Gastrocnemius medialis (tissue), 4 donors: ENCODE results near the gene ARHGAP40.

Experiments
- CTCF ChIP-seq, 5 experiments: fragments of 450-650 bp in 3 of 5; fragments of 200-600 bp in 2 of 5; sonication (generic) in 2 of 5; IDR thresholded peaks in 4 of 5; conservative IDR thresholded peaks in 1 of 5; 1 replicate in 4 of 5; 2 replicates in 1 of 5; pipeline ENCODE4 v1.5.1; 2016 to 2019; ENCODE audit warnings: antibody characterized with exemption in 5 of 5, mild to moderate bottlenecking in 3 of 5, moderate library complexity in 3 of 5
- POLR2A ChIP-seq, 2 donors: fragments of 450-650 bp; IDR thresholded peaks; one replicate each; pipeline ENCODE4 v1.6.1; 2017; ENCODE audit warnings: antibody characterized with exemption in 2 of 2, mild to moderate bottlenecking in 2 of 2, moderate library complexity in 2 of 2

- TF ChIP-seq CTCF (IDR thresholded peaks at IDR 0.05 in 4 of 5, conservative IDR thresholded peaks at IDR 0.05 in 1 of 5), result no peak
- no peak for TF ChIP-seq POLR2A (IDR thresholded peaks at IDR 0.05)
Observed at GRCh38 chr20:38603286-38603685, 1.7 kb downstream of the ARHGAP40 start.
